ENCODE results near the gene RNF26. TPM values are rescaled to one million over a fixed set of nuclear protein-coding genes. Genes with fewer than 3 reads are reported as not detected.

The RNF26 gene
- total and polyA plus RNA-seq, 2 donors: 4.7 to 33.3 TPM

- Histone ChIP-seq H3K4me1 (ENCODE audit: insufficient read depth) (peaks cover 4% of the 10 kb centered on the region), H3K4me3 (ENCODE audit: low read depth, low read length) (no peak overlapping the region), H3K27ac (ENCODE audit: low read depth) (no peak overlapping the region), H3K36me3 (ENCODE audit: insufficient read depth) (no peaks in the 10 kb centered on the region)
- WGBS: 86% methylated on average over 30 of the region's 30 CpGs
- no peak for DNase-seq (ENCODE audit: extremely low spot score)
Observed at GRCh38 chr11:119335655-119336543, 1.6 kb downstream of the RNF26 start.

- no peak for DNase-seq (ENCODE audit: extremely low spot score)
- H3K27ac ChIP-seq (ENCODE audit: low read depth): no peak overlapping the region
- 77% methylated on average over 9 of the region's 9 CpGs for WGBS
- peaks cover 4% of the 10 kb centered on the region for H3K4me1 ChIP-seq (ENCODE audit: insufficient read depth)
- no peak overlapping the region for H3K4me3 ChIP-seq (ENCODE audit: low read depth, low read length)
- no peaks in the 10 kb centered on the region for H3K36me3 ChIP-seq (ENCODE audit: insufficient read depth)
Observed at GRCh38 chr11:119336744-119337469, 2.6 kb downstream of the RNF26 start.

- no peak overlapping the region for H3K4me3 ChIP-seq (ENCODE audit: low read depth, low read length)
- DNase-seq (ENCODE audit: extremely low spot score): no peak
- WGBS: 22% methylated on average over 9 of the region's 9 CpGs
- H3K27ac ChIP-seq (ENCODE audit: low read depth): peak overlapping the region; percentile 33
- no peaks in the 10 kb centered on the region for H3K36me3 ChIP-seq (ENCODE audit: insufficient read depth)
- peaks cover 4% of the 10 kb centered on the region for H3K4me1 ChIP-seq (ENCODE audit: insufficient read depth)
Observed at GRCh38 chr11:119337581-119338317, 3.4 kb downstream of the RNF26 start.

- peaks cover 4% of the 10 kb centered on the region for H3K4me1 ChIP-seq (ENCODE audit: insufficient read depth)
- WGBS: 10% methylated on average over 17 of the region's 17 CpGs
- H3K4me3 ChIP-seq (ENCODE audit: low read depth, low read length): no peak overlapping the region
- no peaks in the 10 kb centered on the region for H3K36me3 ChIP-seq (ENCODE audit: insufficient read depth)
- no peak overlapping the region for H3K27ac ChIP-seq (ENCODE audit: low read depth)
- DNase-seq (ENCODE audit: extremely low spot score): peak; percentile 77
Observed at GRCh38 chr11:119338318-119338890, 4.1 kb downstream of the RNF26 start.

- H3K27ac ChIP-seq (ENCODE audit: low read depth): no peak overlapping the region
- no peak for DNase-seq (ENCODE audit: extremely low spot score)
- WGBS: 33% methylated on average over 11 of the region's 11 CpGs
Observed at GRCh38 chr11:119338965-119339588, 4.8 kb downstream of the RNF26 start.

GRCh38 chr11:119339589-119340334, 5.4 kb downstream of the RNF26 start:
- 3% methylated on average over 85 of the region's 86 CpGs for WGBS

More at GRCh38 chr11:119338965-119339588, 4.8 kb downstream of the RNF26 start:
- peaks cover 4% of the 10 kb centered on the region for H3K4me1 ChIP-seq (ENCODE audit: insufficient read depth)
- H3K36me3 ChIP-seq (ENCODE audit: insufficient read depth): no peaks in the 10 kb centered on the region
- H3K4me3 ChIP-seq (ENCODE audit: low read depth, low read length): peak overlapping the region; percentile 53

GRCh38 chr11:119340335-119341221, 6.3 kb downstream of the RNF26 start, which contains the start of gene C1QTNF5:
C1QTNF5 (minus strand) TSS chr11:119340883; CDS start chr11:119340397, 486 bp downstream.
- Histone ChIP-seq H3K36me3 (ENCODE audit: insufficient read depth) (no peaks in the 10 kb centered on the region), H3K4me3 (ENCODE audit: low read depth, low read length) (peak within 1 kb of the TSS; percentile 53)
- DNase-seq (ENCODE audit: extremely low spot score): no peak

More at GRCh38 chr11:119339589-119340334, 5.4 kb downstream of the RNF26 start:
- peaks cover 4% of the 10 kb centered on the region for H3K4me1 ChIP-seq (ENCODE audit: insufficient read depth)
- peak overlapping the region; percentile 78 for H3K27ac ChIP-seq (ENCODE audit: low read depth)
- H3K4me3 ChIP-seq (ENCODE audit: low read depth, low read length): peak overlapping the region; percentile 53
- no peaks in the 10 kb centered on the region for H3K36me3 ChIP-seq (ENCODE audit: insufficient read depth)
- DNase-seq (ENCODE audit: extremely low spot score): no peak

GRCh38 chr11:119341222-119342022, 7.1 kb downstream of the RNF26 start:
- WGBS: 56% methylated on average over 16 of the region's 16 CpGs
- H3K36me3 ChIP-seq (ENCODE audit: insufficient read depth): no peaks in the 10 kb centered on the region
- H3K4me1 ChIP-seq (ENCODE audit: insufficient read depth): no peaks in the 10 kb centered on the region
- DNase-seq (ENCODE audit: extremely low spot score): no peak
- H3K27ac ChIP-seq (ENCODE audit: low read depth): peak overlapping the region; percentile 38
- H3K4me3 ChIP-seq (ENCODE audit: low read depth, low read length): no peak overlapping the region

More at GRCh38 chr11:119340335-119341221, 6.3 kb downstream of the RNF26 start, which contains the start of gene C1QTNF5:
- Histone ChIP-seq H3K4me1 (ENCODE audit: insufficient read depth) (no peaks in the 10 kb centered on the region), H3K27ac (ENCODE audit: low read depth) (peak within 1 kb of the TSS; percentile 78)
- WGBS: 3% methylated on average over 53 of the region's 53 CpGs

- WGBS: 83% methylated on average over 7 of the region's 7 CpGs
- H3K36me3 ChIP-seq (ENCODE audit: insufficient read depth): no peaks in the 10 kb centered on the region
- H3K4me1 ChIP-seq (ENCODE audit: insufficient read depth): no peaks in the 10 kb centered on the region
- no peak overlapping the region for H3K4me3 ChIP-seq (ENCODE audit: low read depth, low read length)
- no peak for DNase-seq (ENCODE audit: extremely low spot score)
- no peak overlapping the region for H3K27ac ChIP-seq (ENCODE audit: low read depth)
Observed at GRCh38 chr11:119342023-119342300, 7.6 kb downstream of the RNF26 start.

GRCh38 chr11:119342362-119343130, 8.2 kb downstream of the RNF26 start:
- no peaks in the 10 kb centered on the region for H3K4me1 ChIP-seq (ENCODE audit: insufficient read depth)
- no peak overlapping the region for H3K4me3 ChIP-seq (ENCODE audit: low read depth, low read length)
- H3K27ac ChIP-seq (ENCODE audit: low read depth): no peak overlapping the region
- DNase-seq (ENCODE audit: extremely low spot score): no peak
- WGBS: 88% methylated on average over 10 of the region's 10 CpGs
- no peaks in the 10 kb centered on the region for H3K36me3 ChIP-seq (ENCODE audit: insufficient read depth)
